ENCODE results near the gene MED26. TPM values are rescaled to one million over a fixed set of nuclear protein-coding genes. Genes with fewer than 3 reads are reported as not detected.

Gene MED26
- total RNA-seq, 4 donors from 2014 or later = 12.0 to 16.6 (median 14.5) TPM

- TF ChIP-seq, protein P1, sequence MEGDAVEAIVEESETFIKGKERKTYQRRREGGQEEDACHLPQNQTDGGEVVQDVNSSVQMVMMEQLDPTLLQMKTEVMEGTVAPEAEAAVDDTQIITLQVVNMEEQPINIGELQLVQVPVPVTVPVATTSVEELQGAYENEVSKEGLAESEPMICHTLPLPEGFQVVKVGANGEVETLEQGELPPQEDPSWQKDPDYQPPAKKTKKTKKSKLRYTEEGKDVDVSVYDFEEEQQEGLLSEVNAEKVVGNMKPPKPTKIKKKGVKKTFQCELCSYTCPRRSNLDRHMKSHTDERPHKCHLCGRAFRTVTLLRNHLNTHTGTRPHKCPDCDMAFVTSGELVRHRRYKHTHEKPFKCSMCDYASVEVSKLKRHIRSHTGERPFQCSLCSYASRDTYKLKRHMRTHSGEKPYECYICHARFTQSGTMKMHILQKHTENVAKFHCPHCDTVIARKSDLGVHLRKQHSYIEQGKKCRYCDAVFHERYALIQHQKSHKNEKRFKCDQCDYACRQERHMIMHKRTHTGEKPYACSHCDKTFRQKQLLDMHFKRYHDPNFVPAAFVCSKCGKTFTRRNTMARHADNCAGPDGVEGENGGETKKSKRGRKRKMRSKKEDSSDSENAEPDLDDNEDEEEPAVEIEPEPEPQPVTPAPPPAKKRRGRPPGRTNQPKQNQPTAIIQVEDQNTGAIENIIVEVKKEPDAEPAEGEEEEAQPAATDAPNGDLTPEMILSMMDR (IDR thresholded peaks at IDR 0.05) = no peak
- no peak for TF ChIP-seq POLR2A (IDR thresholded peaks at IDR 0.05)
- intact Hi-C loops (cut with DNase I; ENCODE audit: low total_unique reads) = no loop called here
- no peak overlapping the region for H3K4me3 ChIP-seq (ENCODE audit: low read depth, poor library complexity, severe bottlenecking)
- WGBS, 2 donors = 94 to 96% methylated on average over 6 of the region's 6 CpGs
- no peak for DNase-seq (ENCODE audit: low spot score in 2 of 2)
Measured at GRCh38 chr19:16604615-16605014, 23.4 kb downstream of the MED26 start.

DNA sequence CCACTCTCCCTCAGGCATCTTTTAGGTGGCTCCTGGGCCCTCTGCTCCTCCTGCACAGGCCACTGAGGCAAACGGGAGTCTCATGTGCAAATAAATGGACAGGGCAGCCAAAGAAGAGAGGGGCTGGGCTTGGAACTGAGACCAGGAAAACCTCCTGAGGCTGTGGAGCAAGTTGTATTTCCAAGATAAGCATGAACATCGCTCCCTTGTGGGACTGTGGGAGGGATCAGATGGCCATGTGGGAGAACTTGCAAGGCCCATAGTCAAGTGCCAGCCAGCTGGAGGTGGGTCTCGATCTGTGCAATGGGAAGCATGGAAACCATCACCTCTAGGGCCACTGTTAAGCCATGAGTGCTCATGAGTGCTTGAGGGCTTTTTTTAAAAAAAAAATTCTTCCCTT lies 24.9 kb downstream of the MED26 start:
- intact Hi-C loops (cut with DNase I; ENCODE audit: low total_unique reads) = no loop called here
- DNase-seq (ENCODE audit: low spot score in 2 of 2) = no peak
- 64 to 66% methylated on average over 3 of the region's 3 CpGs for WGBS, 2 donors
- H3K4me3 ChIP-seq (ENCODE audit: low read depth, poor library complexity, severe bottlenecking) = no peak overlapping the region
- TF ChIP-seq, protein P1 (IDR thresholded peaks at IDR 0.05) = no peak
- TF ChIP-seq POLR2A (IDR thresholded peaks at IDR 0.05) = no peak

DNA sequence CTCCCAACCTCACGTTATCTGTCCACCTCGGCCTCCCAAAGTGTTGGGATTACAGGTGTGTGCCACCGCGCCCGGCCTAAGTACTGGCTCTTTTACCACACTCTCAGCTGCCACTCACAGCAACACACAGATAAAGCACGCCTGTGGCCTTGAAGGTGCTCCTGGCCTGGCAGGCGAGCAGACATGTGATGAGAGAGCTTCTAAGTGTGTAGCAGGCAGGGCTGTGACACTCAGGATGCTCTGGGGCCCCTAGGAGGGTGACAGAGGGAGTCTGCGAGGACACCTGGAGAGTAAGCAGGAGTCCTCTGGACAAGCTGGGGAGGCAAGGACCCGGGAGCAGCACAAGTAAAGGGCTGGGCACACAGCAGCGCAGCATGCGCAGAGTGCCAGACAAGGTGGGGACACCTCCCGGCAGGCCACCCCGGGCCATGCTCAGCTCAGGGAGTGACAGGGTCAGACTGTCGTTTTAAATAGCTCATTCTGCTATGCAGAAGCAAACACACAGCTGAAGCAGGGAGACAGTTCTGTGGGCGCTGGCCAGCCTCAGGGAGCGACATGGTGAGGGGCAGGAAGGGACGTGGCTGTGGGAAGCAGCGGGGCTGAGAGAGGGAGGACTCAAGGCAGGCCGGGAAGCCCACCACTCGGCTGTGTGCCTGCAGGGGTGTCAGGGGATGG lies 26.5 kb downstream of the MED26 start:
- 95 to 96% methylated on average over 20 of the region's 20 CpGs for WGBS, 2 donors
- intact Hi-C loops (cut with DNase I; ENCODE audit: low total_unique reads) = no loop called here
- no peak for DNase-seq (ENCODE audit: low spot score in 2 of 2)

GRCh38 chr19:16600824-16601223 lies 27.2 kb downstream of the MED26 start:
- 90 to 96% methylated on average over 5 of the region's 5 CpGs for WGBS, 2 donors
- no peak overlapping the region for H3K4me3 ChIP-seq (ENCODE audit: low read depth, poor library complexity, severe bottlenecking)
- no peak for TF ChIP-seq POLR2A (IDR thresholded peaks at IDR 0.05)
- TF ChIP-seq, protein P1 (IDR thresholded peaks at IDR 0.05) = no peak
- DNase-seq (ENCODE audit: low spot score in 2 of 2) = no peak
- intact Hi-C loops (cut with DNase I; ENCODE audit: low total_unique reads) = no loop called here

More for the DNA sequence above, 26.5 kb downstream of the MED26 start:
- TF ChIP-seq POLR2A (IDR thresholded peaks at IDR 0.05) = no peak
- TF ChIP-seq, protein P1 (IDR thresholded peaks at IDR 0.05) = no peak
- H3K4me3 ChIP-seq (ENCODE audit: low read depth, poor library complexity, severe bottlenecking) = no peak overlapping the region

DNA sequence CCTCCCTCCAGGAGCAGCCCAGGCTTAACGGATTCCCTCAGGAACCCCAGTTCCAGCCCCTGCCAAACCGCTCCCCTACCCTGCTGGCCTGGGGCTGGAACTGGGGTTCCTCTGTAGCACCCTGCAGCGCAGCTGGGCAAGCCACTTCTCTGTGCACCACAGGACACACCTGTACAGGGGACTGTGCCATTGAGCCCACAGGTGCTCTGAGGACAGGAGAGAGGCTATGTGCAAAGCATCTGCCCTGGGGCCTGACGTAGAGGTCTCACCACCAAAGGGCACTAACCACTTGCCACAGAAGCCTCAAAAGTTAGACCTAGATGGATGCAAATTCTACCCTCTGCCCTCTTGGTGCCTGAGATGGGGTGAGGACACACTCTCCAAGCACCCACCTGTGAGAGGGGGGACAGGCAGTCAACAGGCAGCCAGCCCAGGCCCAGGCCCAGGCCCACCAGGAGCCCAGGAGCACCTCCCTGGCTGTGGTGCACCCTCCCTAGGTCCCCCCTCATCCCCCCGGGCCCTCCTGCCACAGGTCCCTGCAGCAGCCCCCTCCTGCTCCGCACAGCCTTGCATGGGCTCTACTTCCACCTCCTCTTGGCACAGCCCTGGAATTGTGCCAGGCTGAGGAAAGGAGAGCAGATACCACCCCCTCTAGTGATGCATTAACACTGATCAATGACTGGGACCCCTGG lies 28.2 kb downstream of the MED26 start:
- no peak for DNase-seq (ENCODE audit: low spot score in 2 of 2)
- H3K4me3 ChIP-seq (ENCODE audit: low read depth, poor library complexity, severe bottlenecking) = no peak overlapping the region
- intact Hi-C loops (cut with DNase I; ENCODE audit: low total_unique reads) = no loop called here
- WGBS, 2 donors = 81 to 87% methylated on average over 3 to 6 of the region's 6 CpGs
- TF ChIP-seq, protein P1 (IDR thresholded peaks at IDR 0.05) = no peak

Measured in lower leg skin (tissue), 4 donors.